GM12878 (cell line): ENCODE data around the gene NAA10. TPM values are rescaled to one million over a fixed set of nuclear protein-coding genes. Genes with fewer than 3 reads are reported as not detected.

Source experiments
- ATF3 ChIP-seq: IDR thresholded peaks from 2 replicates; pipeline ENCODE4 v1.6.1; 2011; ENCODE audit warnings: low read depth, mild to moderate bottlenecking, low read length, moderate library complexity, borderline replicate concordance; ENCODE audit errors: extremely low read depth
- ATF7 ChIP-seq: fragments of 450-650 bp; IDR thresholded peaks from 2 replicates; pipeline ENCODE4 v1.6.1; 2016; ENCODE audit warnings: low read depth, mild to moderate bottlenecking
- BHLHE40 ChIP-seq, 2 experiments: fragments of 450-650 bp in 1 of 2; IDR thresholded peaks; 2 replicates each; pipeline ENCODE4 v1.6.1; 2011 to 2017; ENCODE audit warnings: low read depth in 2 of 2, borderline replicate concordance in 1 of 2, improper control_type of control experiment in 1 of 2, low read length in 1 of 2, mild to moderate bottlenecking in 1 of 2
- CBX5 ChIP-seq: sonication (generic); IDR thresholded peaks from 2 replicates; pipeline ENCODE4 v1.6.1; 2016; ENCODE audit warnings: low read depth, moderate library complexity, mild to moderate bottlenecking, inconsistent platforms
- CHD1 ChIP-seq: IDR thresholded peaks from 2 replicates; pipeline ENCODE4 v1.6.1; 2012; ENCODE audit warnings: low read depth, low read length, improper control_type of control experiment
- CHD4 ChIP-seq: fragments of 200-600 bp; sonication (generic); IDR thresholded peaks from 2 replicates; pipeline ENCODE4 v1.6.1; 2016; ENCODE audit warnings: mild to moderate bottlenecking
- DPF2 ChIP-seq: fragments of 450-650 bp; IDR thresholded peaks from 2 replicates; pipeline ENCODE4 v1.6.1; 2017; ENCODE audit warnings: mild to moderate bottlenecking
- E4F1 ChIP-seq: fragments of 450-650 bp; IDR thresholded peaks from 2 replicates; pipeline ENCODE4 v1.6.1; 2018; ENCODE audit warnings: borderline replicate concordance, mild to moderate bottlenecking; ENCODE audit not compliant: partially characterized antibody
- ESRRA ChIP-seq: IDR thresholded peaks from 2 replicates; pipeline ENCODE4 v1.6.1; 2012; ENCODE audit warnings: mild to moderate bottlenecking, low read length, improper control_type of control experiment
- FOXM1 ChIP-seq: IDR thresholded peaks from 2 replicates; pipeline ENCODE4 v1.6.1; 2012; ENCODE audit warnings: low read depth, mild to moderate bottlenecking, inconsistent platforms, low read length, moderate library complexity
- HCFC1 ChIP-seq: fragments of 150-350 bp; IDR thresholded peaks from 2 replicates; pipeline ENCODE4 v1.6.1; 2014; ENCODE audit warnings: low read length
- IKZF2 ChIP-seq, 2 experiments: fragments of 450-650 bp; IDR thresholded peaks; 2 replicates each; pipeline ENCODE4 v1.6.1; 2017; ENCODE audit warnings: mild to moderate bottlenecking in 2 of 2, moderate library complexity in 2 of 2
- JUND ChIP-seq: IDR thresholded peaks from 2 replicates; pipeline ENCODE4 v1.6.1; 2012; ENCODE audit warnings: low read depth, mild to moderate bottlenecking, low read length, improper control_type of control experiment, moderate library complexity
- MAX ChIP-seq: IDR thresholded peaks from 2 replicates; pipeline ENCODE4 v1.6.1; 2012; ENCODE audit warnings: low read depth, low read length, improper control_type of control experiment
- NFIC ChIP-seq: IDR thresholded peaks from 2 replicates; pipeline ENCODE4 v1.6.1; 2012; ENCODE audit warnings: low read depth, mild to moderate bottlenecking, inconsistent platforms, low read length, moderate library complexity
- NFYA ChIP-seq: IDR thresholded peaks from 2 replicates; pipeline ENCODE4 v1.6.1; 2011; ENCODE audit warnings: low read depth, mild to moderate bottlenecking, low read length, improper control_type of control experiment, borderline replicate concordance
- POLR2AphosphoS5 ChIP-seq: IDR thresholded peaks from 2 replicates; pipeline ENCODE4 v1.6.1; 2011; ENCODE audit warnings: mild to moderate bottlenecking, low read length, inconsistent platforms
- RAD21 ChIP-seq: IDR thresholded peaks from 2 replicates; pipeline ENCODE4 v1.6.1; 2011; ENCODE audit warnings: mild to moderate bottlenecking, low read depth, low read length, moderate library complexity; ENCODE audit not compliant: insufficient read depth
- RBBP5 ChIP-seq: fragments of 200-600 bp; sonication (generic); conservative IDR thresholded peaks from 2 replicates; pipeline ENCODE4 v1.6.1; 2016
- RCOR1 ChIP-seq: conservative IDR thresholded peaks from 2 replicates; pipeline ENCODE4 v1.6.1; 2012; ENCODE audit warnings: low read depth, low read length, improper control_type of control experiment
- SMAD1 ChIP-seq: fragments of 450-650 bp; IDR thresholded peaks from 2 replicates; pipeline ENCODE4 v1.6.1; 2018; ENCODE audit warnings: mild to moderate bottlenecking, low read depth; ENCODE audit not compliant: partially characterized antibody
- SP1 ChIP-seq: IDR thresholded peaks from one replicate; pipeline ENCODE4 v1.6.1; 2011; ENCODE audit warnings: low read depth, low read length
- SPI1 ChIP-seq: IDR thresholded peaks from 2 replicates; pipeline ENCODE4 v1.6.1; 2011; ENCODE audit warnings: low read depth, mild to moderate bottlenecking, low read length, moderate library complexity, borderline replicate concordance; ENCODE audit not compliant: insufficient read depth
- ZNF592 ChIP-seq: fragments of 450-650 bp; IDR thresholded peaks from 2 replicates; pipeline ENCODE4 v1.6.1; 2017; ENCODE audit warnings: mild to moderate bottlenecking, moderate library complexity
- polyA plus RNA-seq, 11 experiments: library from polyadenylated mRNA; depleted of rRNA in 4 of 11; unstranded in 6 of 11; stranded (reverse) in 5 of 11; fragments of >200 nt; fragmentation: Nextera tagmentation in 4 of 11; fragmentation: Illumina TruSeq in 1 of 11; extraction: Ambion mirVana in 4 of 11; extraction: Trizol in 1 of 11; gene quantifications; 1 replicate in 1 of 11; 2 replicates in 10 of 11; pipeline versions ENCODE4 v1.2.1 to v1.2.3, GENCODE V29; 2011 to 2016; ENCODE audit warnings: inconsistent platforms in 2 of 11, missing spikeins in 2 of 11, low read depth in 1 of 11
- total RNA-seq, 4 experiments: library from RNA; depleted of rRNA in 3 of 4; stranded (reverse); fragments of >200 nt in 3 of 4; fragmentation: Illumina TruSeq in 1 of 4; extraction: Trizol in 1 of 4; gene quantifications; 2 replicates each; pipeline versions ENCODE4 v1.2.1 to v1.2.3, GENCODE V29; 2013 to 2021

NAA10 gene
- total and polyA plus RNA-seq, 10 of the 15 experiments (the other 5 are each of a cell fraction or from before 2014, with no cell fraction given): 7.9 to 212 (median 98.9) TPM

- no peak for TF ChIP-seq CHD1
- TF ChIP-seq ZNF592: 0 out of 2 replicates have a peak, but pooled peaks have one; percentile 15
- peak; percentile 77; the same call in 1 of the 2 replicates for TF ChIP-seq DPF2
- no peak for TF ChIP-seq IKZF2 (IDR thresholded peaks at IDR 0.05)
- TF ChIP-seq ESRRA: no peak
- TF ChIP-seq FOXM1: no peak
- no peak for TF ChIP-seq SMAD1
- TF ChIP-seq RAD21: no peak
- peak; percentile 45; the same call in 1 of the 2 replicates for TF ChIP-seq SPI1
- no peak for TF ChIP-seq CBX5
- peak; percentile 96 for TF ChIP-seq ATF7
- no peak for TF ChIP-seq SP1
- TF ChIP-seq RCOR1: no peak
- no peak for TF ChIP-seq ATF3
- TF ChIP-seq BHLHE40 (IDR thresholded peaks at IDR 0.05; ENCODE audit: borderline replicate concordance in 1 of 2, low read depth in 2 of 2, low read length in 1 of 2): peak in 1 of 2 experiments; percentile 77; a peak in 2 of 4 replicates
- TF ChIP-seq NFIC: no peak
- TF ChIP-seq NFYA: no peak
- TF ChIP-seq MAX: no peak
- peak; percentile 59 for TF ChIP-seq POLR2AphosphoS5
- TF ChIP-seq E4F1: no peak
- peak; percentile 56 for TF ChIP-seq HCFC1
- peak; percentile 83; the same call in 1 of the 2 replicates for TF ChIP-seq JUND
- no peak for TF ChIP-seq CHD4
- no peak for TF ChIP-seq RBBP5
Observed at GRCh38 chrX:153971450-153972367, 36.9 kb upstream of the NAA10 start, which contains the start of gene HCFC1 (continued).
